Skeletal muscle satellite cell (primary cell): ENCODE measurements around the gene SLC43A2.
"Not testable (repeated sequence)": the region's sequence is repeated elsewhere in the genome, so short reads cannot be mapped to it uniquely, and the experiment has no call there.

ENCODE experiments used
- H3K27me3 ChIP-seq: 2 replicates; pipeline ENCODE4 v1.7.0; 2013; ENCODE audit warnings: low read length; ENCODE audit not compliant: control insufficient read depth, insufficient read depth
- H3K36me3 ChIP-seq: 2 replicates; pipeline ENCODE4 v1.7.0; 2013; ENCODE audit warnings: mild to moderate bottlenecking, control low read depth, low read length; ENCODE audit not compliant: insufficient read depth
- H3K4me1 ChIP-seq: 2 replicates; pipeline ENCODE4 v1.7.0; 2013; ENCODE audit warnings: low read length; ENCODE audit not compliant: control insufficient read depth, insufficient read depth
- H3K4me2 ChIP-seq: 2 replicates; pipeline ENCODE4 v1.7.0; 2013; ENCODE audit warnings: mild to moderate bottlenecking, low read length
- H3K4me3 ChIP-seq: 2 replicates; pipeline ENCODE4 v1.7.0; 2013; ENCODE audit warnings: low read length
- H3K9ac ChIP-seq: 2 replicates; pipeline ENCODE4 v1.7.0; 2013; ENCODE audit warnings: mild to moderate bottlenecking, low read depth, low read length, moderate library complexity
- H3K9me3 ChIP-seq: replicated peaks from 2 replicates; pipeline ENCODE4 v1.7.0; 2013; ENCODE audit warnings: mild to moderate bottlenecking, control low read depth, low read length

Gene SLC43A2

GRCh38 chr17:1577583-1578013, 51.0 kb downstream of the SLC43A2 start:
- peaks cover 17% of the 10 kb centered on the region for H3K4me1 ChIP-seq
- peak overlapping the region; percentile 69 for H3K9ac ChIP-seq
- no peaks in the 10 kb centered on the region for H3K9me3 ChIP-seq
- peak overlapping the region; percentile 58 for H3K4me2 ChIP-seq
- no peaks in the 10 kb centered on the region for H3K36me3 ChIP-seq
- no peak overlapping the region for H3K4me3 ChIP-seq
- no peaks in the 10 kb centered on the region for H3K27me3 ChIP-seq

GRCh38 chr17:1577182-1577581, 51.5 kb downstream of the SLC43A2 start:
- no peaks in the 10 kb centered on the region for H3K9me3 ChIP-seq
- peaks cover 17% of the 10 kb centered on the region for H3K4me1 ChIP-seq
- H3K4me2 ChIP-seq, result peak overlapping the region; percentile 58
- no peaks in the 10 kb centered on the region for H3K27me3 ChIP-seq
- H3K36me3 ChIP-seq, result no peaks in the 10 kb centered on the region
- no peak overlapping the region for H3K4me3 ChIP-seq
- H3K9ac ChIP-seq, result peak overlapping the region; percentile 69

- H3K9ac ChIP-seq, result no peak overlapping the region
- no peak overlapping the region for H3K4me3 ChIP-seq
- H3K36me3 ChIP-seq, result no peaks in the 10 kb centered on the region
- H3K4me1 ChIP-seq, result peaks cover 17% of the 10 kb centered on the region
- H3K4me2 ChIP-seq, result no peak overlapping the region
- H3K9me3 ChIP-seq, result no peaks in the 10 kb centered on the region
- no peaks in the 10 kb centered on the region for H3K27me3 ChIP-seq
Measured at GRCh38 chr17:1576500-1576899, 52.1 kb downstream of the SLC43A2 start.

GRCh38 chr17:1574697-1575471, 53.8 kb downstream of the SLC43A2 start:
- Histone ChIP-seq H3K9me3 (no peaks in the 10 kb centered on the region), H3K4me3 (no peak overlapping the region), H3K27me3 (no peaks in the 10 kb centered on the region), H3K4me1 (peaks cover 17% of the 10 kb centered on the region), H3K36me3 (no peaks in the 10 kb centered on the region), H3K4me2 (no peak overlapping the region), H3K9ac (no peak overlapping the region)

GRCh38 chr17:1573932-1574696, 54.5 kb downstream of the SLC43A2 start:
- H3K9ac ChIP-seq, result no peak overlapping the region
- no peaks in the 10 kb centered on the region for H3K9me3 ChIP-seq
- no peak overlapping the region for H3K4me3 ChIP-seq
- H3K4me2 ChIP-seq, result no peak overlapping the region
- H3K4me1 ChIP-seq, result peaks cover 17% of the 10 kb centered on the region
- peaks cover 4% of the 10 kb centered on the region for H3K27me3 ChIP-seq
- no peaks in the 10 kb centered on the region for H3K36me3 ChIP-seq

GRCh38 chr17:1572646-1573045, 56.0 kb downstream of the SLC43A2 start:
- H3K4me3 ChIP-seq, H3K9me3 ChIP-seq, H3K4me2 ChIP-seq, H3K27me3 ChIP-seq, H3K36me3 ChIP-seq, H3K9ac ChIP-seq: not testable (repeated sequence)
- peaks cover 13% of the 10 kb centered on the region for H3K4me1 ChIP-seq

- Histone ChIP-seq H3K36me3 (no peaks in the 10 kb centered on the region), H3K27me3 (peaks cover 4% of the 10 kb centered on the region), H3K9ac (no peak overlapping the region), H3K9me3 (no peaks in the 10 kb centered on the region), H3K4me2 (no peak overlapping the region), H3K4me1 (peaks cover 9% of the 10 kb centered on the region), H3K4me3 (no peak overlapping the region)
Measured at GRCh38 chr17:1571341-1571704, 57.3 kb downstream of the SLC43A2 start.

- Histone ChIP-seq H3K27me3 (peaks cover 4% of the 10 kb centered on the region), H3K9ac (no peak overlapping the region), H3K4me3 (no peak overlapping the region), H3K4me1 (peaks cover 3% of the 10 kb centered on the region), H3K9me3 (no peaks in the 10 kb centered on the region), H3K36me3 (no peaks in the 10 kb centered on the region), H3K4me2 (no peak overlapping the region)
Measured at GRCh38 chr17:1568950-1569810, 59.5 kb downstream of the SLC43A2 start.

GRCh38 chr17:1566505-1567199, 62.0 kb downstream of the SLC43A2 start:
- H3K4me1 ChIP-seq, result no peaks in the 10 kb centered on the region
- no peaks in the 10 kb centered on the region for H3K9me3 ChIP-seq
- no peak overlapping the region for H3K9ac ChIP-seq
- H3K36me3 ChIP-seq, result no peaks in the 10 kb centered on the region
- no peak overlapping the region for H3K4me2 ChIP-seq
- H3K4me3 ChIP-seq, result no peak overlapping the region
- H3K27me3 ChIP-seq, result peaks cover 4% of the 10 kb centered on the region

GRCh38 chr17:1565877-1566276, 62.8 kb downstream of the SLC43A2 start:
- Histone ChIP-seq H3K4me1 (peaks cover 5% of the 10 kb centered on the region), H3K27me3 (peaks cover 4% of the 10 kb centered on the region), H3K36me3 (no peaks in the 10 kb centered on the region), H3K4me3 (no peak overlapping the region), H3K4me2 (no peak overlapping the region), H3K9ac (no peak overlapping the region), H3K9me3 (no peaks in the 10 kb centered on the region)
